PC-9 (cell line): Measurements from ENCODE around the gene MUCL1.

Experiments
- CTCF ChIP-seq: fragments of 200-600 bp; sonication (generic); conservative IDR thresholded peaks from 2 replicates; pipeline ENCODE4 v1.6.1; 2017; ENCODE audit warnings: mixed run types, antibody characterized with exemption, mild to moderate bottlenecking, moderate library complexity
- EZH2 ChIP-seq: fragments of 200-600 bp; sonication (generic); IDR thresholded peaks from 2 replicates; pipeline ENCODE4 v1.8.0; 2017; ENCODE audit warnings: antibody characterized with exemption, low read depth

- TF ChIP-seq EZH2 (no peak), CTCF (no peak)
Observed at GRCh38 chr12:54865683-54866324, 11.5 kb downstream of the MUCL1 start.
